Stomach (tissue), 9 donors: ENCODE results near the gene NUDT16L1. TPM values are rescaled to one million over a fixed set of nuclear protein-coding genes. Genes with fewer than 3 reads are reported as not detected.

ENCODE experiments used
- DNase-seq, 2 donors: peaks; one replicate each; pipeline versions ENCODE4 v3.0.0 to v3.0.0-alpha.2; 2013 to 2019
- H3K27ac ChIP-seq, 5 donors: fragments of 200-600 bp in 4 of 5; sonication (generic) in 4 of 5; one replicate each; pipeline ENCODE4 v1.5.1; 2013 to 2019; ENCODE audit warnings: mild to moderate bottlenecking in 1 of 5, moderate library complexity in 1 of 5
- H3K27me3 ChIP-seq, 3 donors: fragments of 200-600 bp; sonication (generic); one replicate each; pipeline ENCODE4 v1.5.1; 2017 to 2019; ENCODE audit warnings: mixed run types in 1 of 3
- H3K36me3 ChIP-seq, 4 donors: fragments of 200-600 bp; sonication (generic); 1 replicate in 3 of 4; 2 replicates in 1 of 4; pipeline ENCODE4 v1.5.1; 2016 to 2019
- H3K4me1 ChIP-seq, 4 donors: fragments of 200-600 bp; sonication (generic); one replicate each; pipeline ENCODE4 v1.5.1; 2016 to 2019
- H3K4me3 ChIP-seq, 4 donors: fragments of 200-600 bp; sonication (generic) in 3 of 4; one replicate each; pipeline ENCODE4 v1.5.1; 2016 to 2019; ENCODE audit warnings: mild to moderate bottlenecking in 1 of 4
- H3K9me3 ChIP-seq, 4 donors: fragments of 200-600 bp; sonication (generic); one replicate each; pipeline ENCODE4 v1.5.1; 2016 to 2019
- EP300 ChIP-seq: sonication (generic); formaldehyde crosslinking; IDR thresholded peaks from one replicate; pipeline ENCODE4 v1.6.1; 2017; ENCODE audit warnings: antibody characterized with exemption
- POLR2A ChIP-seq, 4 donors: fragments of 450-650 bp; IDR thresholded peaks; one replicate each; pipeline ENCODE4 v1.6.1; 2016; ENCODE audit warnings: antibody characterized with exemption in 4 of 4, control low read depth in 2 of 4, mild to moderate bottlenecking in 1 of 4, moderate library complexity in 1 of 4
- POLR2AphosphoS5 ChIP-seq, 3 donors: sonication (generic); formaldehyde crosslinking; IDR thresholded peaks; one replicate each; pipeline ENCODE4 v1.6.1; 2016; ENCODE audit warnings: antibody characterized with exemption in 3 of 3
- WGBS, 5 donors: extraction: QIAGEN DNeasy Blood & Tissue Kit in 3 of 5; methylation state at CpG; one replicate each; pipeline versions ENCODE4 v1.1.5 to v1.1.7; 2013 to 2018; 5-methylcytosine and 5-hydroxymethylcytosine counted together
- intact Hi-C: fragments of 100-400 bp; cut with DNase I; formaldehyde crosslinking; loops from one replicate; pipeline ENCODE4 v1.15.1; 2023; ENCODE audit warnings: low total_unique reads
- polyA plus RNA-seq, 3 donors: library from polyadenylated mRNA; stranded (reverse); fragments of 200-250 nt; gene quantifications; one replicate each; pipeline ENCODE4 v1.2.3, GENCODE V29; 2013
- total RNA-seq, 5 donors: library from RNA; depleted of rRNA; stranded (reverse); fragments of >200 nt; gene quantifications; one replicate each; pipeline versions ENCODE4 v1.1.0 to v1.2.3, GENCODE V29; 2014 to 2016
- TF ChIP-seq, protein P1 (sequence below), 7 experiments: fragments of 450-650 bp in 4 of 7; fragments of 200-600 bp in 3 of 7; sonication (generic) in 3 of 7; IDR thresholded peaks; one replicate each; pipeline ENCODE4 v1.5.1; 2016 to 2019; ENCODE audit warnings: antibody characterized with exemption in 7 of 7, control low read depth in 2 of 7, mild to moderate bottlenecking in 1 of 7
- donor health status: healthy with polysubstance abuse.
- donor health status: Bipolar disorder and iron deficiency.
- donor health status: healthy.

Gene NUDT16L1
- total and polyA plus RNA-seq, 8 donors, result 3.5 to 48.2 (median 35.3) TPM

GRCh38 chr16:4688674-4689045 is 4.7 kb upstream of the NUDT16L1 start:
- Histone ChIP-seq H3K27ac (no peak overlapping the region), H3K27me3 (no peaks in the 10 kb centered on the region), H3K9me3 (no peaks in the 10 kb centered on the region), H3K4me1 (peaks cover 11 to 27% (median 16%) of the 10 kb centered on the region in 4 donors), H3K4me3 (no peak overlapping the region), H3K36me3 (peaks cover 47 to 77% (median 71%) of the 10 kb centered on the region in 4 donors)
- intact Hi-C loops, result no loop called here
- 91 to 95% (median 92%) methylated on average over 12 to 22 of the region's 22 CpGs for WGBS, 5 donors
- DNase-seq, result peak in 1 of 2 donors; percentile 14
- TF ChIP-seq, protein P1, sequence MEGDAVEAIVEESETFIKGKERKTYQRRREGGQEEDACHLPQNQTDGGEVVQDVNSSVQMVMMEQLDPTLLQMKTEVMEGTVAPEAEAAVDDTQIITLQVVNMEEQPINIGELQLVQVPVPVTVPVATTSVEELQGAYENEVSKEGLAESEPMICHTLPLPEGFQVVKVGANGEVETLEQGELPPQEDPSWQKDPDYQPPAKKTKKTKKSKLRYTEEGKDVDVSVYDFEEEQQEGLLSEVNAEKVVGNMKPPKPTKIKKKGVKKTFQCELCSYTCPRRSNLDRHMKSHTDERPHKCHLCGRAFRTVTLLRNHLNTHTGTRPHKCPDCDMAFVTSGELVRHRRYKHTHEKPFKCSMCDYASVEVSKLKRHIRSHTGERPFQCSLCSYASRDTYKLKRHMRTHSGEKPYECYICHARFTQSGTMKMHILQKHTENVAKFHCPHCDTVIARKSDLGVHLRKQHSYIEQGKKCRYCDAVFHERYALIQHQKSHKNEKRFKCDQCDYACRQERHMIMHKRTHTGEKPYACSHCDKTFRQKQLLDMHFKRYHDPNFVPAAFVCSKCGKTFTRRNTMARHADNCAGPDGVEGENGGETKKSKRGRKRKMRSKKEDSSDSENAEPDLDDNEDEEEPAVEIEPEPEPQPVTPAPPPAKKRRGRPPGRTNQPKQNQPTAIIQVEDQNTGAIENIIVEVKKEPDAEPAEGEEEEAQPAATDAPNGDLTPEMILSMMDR (IDR thresholded peaks at IDR 0.05), result no peak
- TF ChIP-seq POLR2AphosphoS5 (IDR thresholded peaks at IDR 0.05) (no peak), EP300 (no peak), POLR2A (IDR thresholded peaks at IDR 0.05) (no peak)

DNA sequence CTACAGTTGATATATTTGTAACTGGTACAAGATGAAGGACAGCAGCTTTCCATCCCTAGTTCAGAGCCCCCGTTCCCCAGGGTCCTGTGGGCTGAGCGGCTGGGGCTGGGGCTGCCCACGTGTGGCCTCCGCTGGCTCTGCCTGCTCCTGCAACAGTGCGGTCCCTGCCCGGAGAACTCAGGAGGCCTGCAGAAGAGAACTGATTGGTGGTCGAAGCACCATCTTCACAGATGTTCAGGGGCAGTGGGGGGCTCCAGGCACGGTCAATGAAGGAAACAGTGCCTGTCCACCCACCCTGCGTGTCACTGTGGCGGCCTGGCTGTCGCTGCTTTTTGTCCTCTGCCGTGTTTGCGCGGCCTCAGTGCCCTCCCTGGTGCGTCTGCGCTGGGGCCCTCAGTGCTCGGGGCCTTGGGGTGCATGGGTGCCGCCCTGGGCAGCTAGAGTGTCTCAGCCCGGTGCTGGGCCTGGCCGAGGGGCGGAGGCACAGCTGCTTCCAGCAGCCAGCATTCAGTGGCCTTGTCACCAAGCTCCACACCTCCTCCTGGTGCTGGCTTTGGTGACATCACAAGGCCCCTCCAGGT is 4.2 kb upstream of the NUDT16L1 start:
- Histone ChIP-seq H3K4me1 (peaks cover 11 to 27% (median 20%) of the 10 kb centered on the region in 4 donors), H3K4me3 (no peak overlapping the region), H3K27ac (no peak overlapping the region), H3K27me3 (no peaks in the 10 kb centered on the region), H3K9me3 (no peaks in the 10 kb centered on the region), H3K36me3 (peaks cover 42 to 72% (median 66%) of the 10 kb centered on the region in 4 donors)
- intact Hi-C loops, result no loop called here
- DNase-seq, result no peak
- TF ChIP-seq EP300, result no peak
- TF ChIP-seq POLR2AphosphoS5 (IDR thresholded peaks at IDR 0.05), result no peak
- TF ChIP-seq POLR2A (IDR thresholded peaks at IDR 0.05), result no peak
- TF ChIP-seq, protein P1 (IDR thresholded peaks at IDR 0.05), result no peak
- 84 to 91% (median 87%) methylated on average over 12 to 21 of the region's 21 CpGs for WGBS, 5 donors

GRCh38 chr16:4689864-4690704 is 3.3 kb upstream of the NUDT16L1 start:
- no peak overlapping the region for H3K27ac ChIP-seq
- DNase-seq, result peak in 1 of 2 donors; percentile 13
- TF ChIP-seq POLR2A (IDR thresholded peaks at IDR 0.05) (no peak), POLR2AphosphoS5 (IDR thresholded peaks at IDR 0.05) (no peak), EP300 (no peak)
- TF ChIP-seq, protein P1 (IDR thresholded peaks at IDR 0.05), result no peak

GRCh38 chr16:4690946-4691665 is 2.3 kb upstream of the NUDT16L1 start:
- no peaks in the 10 kb centered on the region for H3K9me3 ChIP-seq
- WGBS, 5 donors, result 67 to 77% (median 73%) methylated on average over 11 to 19 of the region's 19 CpGs
- intact Hi-C loops, result no loop called here
- peaks cover 30 to 67% (median 60%) of the 10 kb centered on the region in 4 donors for H3K36me3 ChIP-seq
- H3K27me3 ChIP-seq, result no peaks in the 10 kb centered on the region
- no peak overlapping the region for H3K27ac ChIP-seq
- peaks cover 25 to 46% (median 39%) of the 10 kb centered on the region in 4 donors for H3K4me1 ChIP-seq
- peak in 1 of 2 donors; percentile 11 for DNase-seq
- no peak for TF ChIP-seq EP300
- TF ChIP-seq, protein P1 (IDR thresholded peaks at IDR 0.05), result no peak
- TF ChIP-seq POLR2AphosphoS5 (IDR thresholded peaks at IDR 0.05), result no peak
- TF ChIP-seq POLR2A (IDR thresholded peaks at IDR 0.05), result no peak
- no peak overlapping the region for H3K4me3 ChIP-seq

More at GRCh38 chr16:4689864-4690704, 3.3 kb upstream of the NUDT16L1 start:
- Histone ChIP-seq H3K9me3 (no peaks in the 10 kb centered on the region), H3K27me3 (no peaks in the 10 kb centered on the region), H3K4me3 (no peak overlapping the region), H3K36me3 (peaks cover 33 to 67% (median 60%) of the 10 kb centered on the region in 4 donors), H3K4me1 (peaks cover 20 to 36% (median 29%) of the 10 kb centered on the region in 4 donors)
- WGBS, 5 donors, result 78 to 82% (median 79%) methylated on average over 28 to 31 of the region's 31 CpGs
- intact Hi-C loops, result no loop called here
